GM12878 (cell line): Measurements from ENCODE around the gene CHST5. TPM values are rescaled to one million over a fixed set of nuclear protein-coding genes. Genes with fewer than 3 reads are reported as not detected.

Experiments
- ATF7 ChIP-seq: fragments of 450-650 bp; IDR thresholded peaks from 2 replicates; pipeline ENCODE4 v1.6.1; 2016; ENCODE audit warnings: low read depth, mild to moderate bottlenecking
- CBX3 ChIP-seq: fragments of 200-600 bp; sonication (generic); IDR thresholded peaks from 2 replicates; pipeline ENCODE4 v1.6.1; 2016; ENCODE audit warnings: low read depth, borderline replicate concordance
- CEBPB ChIP-seq, 2 experiments: fragments of 150-350 bp in 1 of 2; IDR thresholded peaks; 2 replicates each; pipeline ENCODE4 v1.6.1; 2012 to 2014; ENCODE audit warnings: low read depth in 2 of 2, low read length in 2 of 2, borderline replicate concordance in 1 of 2, inconsistent platforms in 1 of 2
- EED ChIP-seq: sonication (generic); IDR thresholded peaks from 2 replicates; pipeline ENCODE4 v1.6.1; 2016; ENCODE audit warnings: antibody characterized with exemption, low read depth
- FOS ChIP-seq: IDR thresholded peaks from 3 replicates; pipeline ENCODE4 v1.6.1; 2011; ENCODE audit warnings: borderline replicate concordance; ENCODE audit not compliant: insufficient read length; ENCODE audit errors: extremely low read depth
- MTA2 ChIP-seq: fragments of 450-650 bp; IDR thresholded peaks from 2 replicates; pipeline ENCODE4 v1.6.1; 2016; ENCODE audit warnings: low read depth, mild to moderate bottlenecking, moderate library complexity
- MTA3 ChIP-seq: IDR thresholded peaks from 2 replicates; pipeline ENCODE4 v1.6.1; 2012; ENCODE audit warnings: low read length, inconsistent platforms, borderline replicate concordance
- MXI1 ChIP-seq: fragments of 150-350 bp; IDR thresholded peaks from 2 replicates; pipeline ENCODE4 v1.6.1; 2011; ENCODE audit warnings: low read depth, mild to moderate bottlenecking, inconsistent platforms, low read length, improper control_type of control experiment
- NFYA ChIP-seq: IDR thresholded peaks from 2 replicates; pipeline ENCODE4 v1.6.1; 2011; ENCODE audit warnings: low read depth, mild to moderate bottlenecking, low read length, improper control_type of control experiment, borderline replicate concordance
- NR2C1 ChIP-seq: fragments of 450-650 bp; IDR thresholded peaks from 2 replicates; pipeline ENCODE4 v1.6.1; 2017; ENCODE audit warnings: antibody characterized with exemption, mild to moderate bottlenecking, moderate library complexity
- PML ChIP-seq: IDR thresholded peaks from 2 replicates; pipeline ENCODE4 v1.6.1; 2012; ENCODE audit warnings: low read length, inconsistent platforms
- POU2F2 ChIP-seq: IDR thresholded peaks from 3 replicates; pipeline ENCODE4 v1.6.1; 2011; ENCODE audit warnings: low read depth, mild to moderate bottlenecking, low read length, borderline replicate concordance
- SMC3 ChIP-seq: IDR thresholded peaks from 2 replicates; pipeline ENCODE4 v1.6.1; 2011; ENCODE audit warnings: low read length, improper control_type of control experiment, borderline replicate concordance
- TARDBP ChIP-seq: IDR thresholded peaks from 2 replicates; pipeline ENCODE4 v1.6.1; 2016; ENCODE audit warnings: borderline replicate concordance
- YBX1 ChIP-seq: fragments of 450-650 bp; IDR thresholded peaks from 2 replicates; pipeline ENCODE4 v1.6.1; 2016; ENCODE audit warnings: antibody characterized with exemption
- ZNF217 ChIP-seq: fragments of 450-650 bp; IDR thresholded peaks from 2 replicates; pipeline ENCODE4 v1.6.1; 2017; ENCODE audit warnings: antibody characterized with exemption, mild to moderate bottlenecking
- ZNF24 ChIP-seq: fragments of 450-650 bp; IDR thresholded peaks from 2 replicates; pipeline ENCODE4 v1.6.1; 2017; ENCODE audit warnings: antibody characterized with exemption, mild to moderate bottlenecking
- ZNF384 ChIP-seq: IDR thresholded peaks from 2 replicates; pipeline ENCODE4 v1.6.1; 2012; ENCODE audit warnings: low read depth, mild to moderate bottlenecking, low read length, improper control_type of control experiment, borderline replicate concordance
- ZNF622 ChIP-seq: fragments of 450-650 bp; IDR thresholded peaks from 2 replicates; pipeline ENCODE4 v1.6.1; 2017; ENCODE audit warnings: mild to moderate bottlenecking, inconsistent platforms
- polyA plus RNA-seq, 11 experiments: library from polyadenylated mRNA; depleted of rRNA in 4 of 11; unstranded in 6 of 11; stranded (reverse) in 5 of 11; fragments of >200 nt; fragmentation: Nextera tagmentation in 4 of 11; fragmentation: Illumina TruSeq in 1 of 11; extraction: Ambion mirVana in 4 of 11; extraction: Trizol in 1 of 11; gene quantifications; 1 replicate in 1 of 11; 2 replicates in 10 of 11; pipeline versions ENCODE4 v1.2.1 to v1.2.3, GENCODE V29; 2011 to 2016; ENCODE audit warnings: inconsistent platforms in 2 of 11, missing spikeins in 2 of 11, low read depth in 1 of 11
- total RNA-seq, 4 experiments: library from RNA; depleted of rRNA in 3 of 4; stranded (reverse); fragments of >200 nt in 3 of 4; fragmentation: Illumina TruSeq in 1 of 4; extraction: Trizol in 1 of 4; gene quantifications; 2 replicates each; pipeline versions ENCODE4 v1.2.1 to v1.2.3, GENCODE V29; 2013 to 2021
- TF ChIP-seq, protein P1 (sequence below): fragments of 450-650 bp; IDR thresholded peaks from 2 replicates; pipeline ENCODE4 v1.6.1; 2017; ENCODE audit warnings: mild to moderate bottlenecking, low read depth, inconsistent platforms; ENCODE audit not compliant: poor library complexity, severe bottlenecking
- TF ChIP-seq, protein P2 (sequence below): IDR thresholded peaks from 2 replicates; pipeline ENCODE4 v1.6.1; 2012; ENCODE audit warnings: low read depth, low read length, improper control_type of control experiment
- TF ChIP-seq, protein P3 (sequence below): fragments of 450-650 bp; IDR thresholded peaks from 2 replicates; pipeline ENCODE4 v1.6.1; 2017; ENCODE audit warnings: borderline replicate concordance
- TF ChIP-seq, protein P4 (sequence below): fragments of 450-650 bp; IDR thresholded peaks from 2 replicates; pipeline ENCODE4 v1.6.1; 2017; ENCODE audit warnings: mild to moderate bottlenecking, moderate library complexity

The CHST5 gene
- total and polyA plus RNA-seq, 10 of the 15 experiments (the other 5 are each of a cell fraction or from before 2014, with no cell fraction given), result 0.04 to 0.43 (median 0.14) TPM; not detected in 6

DNA sequence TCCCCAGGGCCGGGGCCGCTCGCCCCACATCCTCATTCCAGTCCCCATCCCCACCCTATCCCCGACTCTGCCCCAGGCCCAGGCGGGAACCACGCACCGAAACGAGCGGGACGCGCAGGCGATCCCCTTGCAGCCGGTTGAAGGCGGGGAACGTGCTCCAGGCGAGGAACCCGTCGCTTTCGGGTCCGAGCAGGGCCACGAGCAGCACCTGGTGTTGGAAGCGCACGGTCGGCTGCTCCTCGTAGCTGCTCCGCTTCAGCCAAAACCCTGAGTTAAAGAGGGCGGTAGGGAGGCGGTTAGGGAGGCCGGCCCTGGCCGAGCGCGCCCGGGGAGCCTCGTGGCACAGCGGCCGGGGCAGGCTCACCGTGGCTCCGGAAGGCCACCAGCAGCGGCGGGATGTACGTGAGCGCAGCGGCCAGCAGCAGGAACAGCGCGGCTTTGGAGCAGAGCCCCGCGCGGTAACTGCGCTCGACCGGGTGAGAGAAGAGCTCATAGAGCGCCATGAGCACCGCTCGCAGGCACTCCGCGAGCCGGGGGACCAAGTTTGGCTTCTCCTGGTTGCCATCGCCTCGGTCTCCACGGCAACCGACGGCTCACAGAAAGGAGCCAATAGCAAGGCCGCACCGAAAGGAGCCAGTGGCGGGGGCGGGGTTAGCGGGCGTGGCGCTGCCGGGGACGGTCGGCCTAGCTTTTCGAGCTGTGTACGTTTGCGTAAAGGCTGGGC lies 20.0 kb upstream of the CHST5 start, which contains the start of gene TMEM231 (continued):
- TF ChIP-seq ZNF24, result no peak
- TF ChIP-seq, protein P1, sequence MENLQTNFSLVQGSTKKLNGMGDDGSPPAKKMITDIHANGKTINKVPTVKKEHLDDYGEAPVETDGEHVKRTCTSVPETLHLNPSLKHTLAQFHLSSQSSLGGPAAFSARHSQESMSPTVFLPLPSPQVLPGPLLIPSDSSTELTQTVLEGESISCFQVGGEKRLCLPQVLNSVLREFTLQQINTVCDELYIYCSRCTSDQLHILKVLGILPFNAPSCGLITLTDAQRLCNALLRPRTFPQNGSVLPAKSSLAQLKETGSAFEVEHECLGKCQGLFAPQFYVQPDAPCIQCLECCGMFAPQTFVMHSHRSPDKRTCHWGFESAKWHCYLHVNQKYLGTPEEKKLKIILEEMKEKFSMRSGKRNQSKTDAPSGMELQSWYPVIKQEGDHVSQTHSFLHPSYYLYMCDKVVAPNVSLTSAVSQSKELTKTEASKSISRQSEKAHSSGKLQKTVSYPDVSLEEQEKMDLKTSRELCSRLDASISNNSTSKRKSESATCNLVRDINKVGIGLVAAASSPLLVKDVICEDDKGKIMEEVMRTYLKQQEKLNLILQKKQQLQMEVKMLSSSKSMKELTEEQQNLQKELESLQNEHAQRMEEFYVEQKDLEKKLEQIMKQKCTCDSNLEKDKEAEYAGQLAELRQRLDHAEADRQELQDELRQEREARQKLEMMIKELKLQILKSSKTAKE, result no peak
- no peak for TF ChIP-seq FOS
- TF ChIP-seq, protein P2, sequence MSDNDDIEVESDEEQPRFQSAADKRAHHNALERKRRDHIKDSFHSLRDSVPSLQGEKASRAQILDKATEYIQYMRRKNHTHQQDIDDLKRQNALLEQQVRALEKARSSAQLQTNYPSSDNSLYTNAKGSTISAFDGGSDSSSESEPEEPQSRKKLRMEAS, result peak; percentile 82
- TF ChIP-seq, protein P3, sequence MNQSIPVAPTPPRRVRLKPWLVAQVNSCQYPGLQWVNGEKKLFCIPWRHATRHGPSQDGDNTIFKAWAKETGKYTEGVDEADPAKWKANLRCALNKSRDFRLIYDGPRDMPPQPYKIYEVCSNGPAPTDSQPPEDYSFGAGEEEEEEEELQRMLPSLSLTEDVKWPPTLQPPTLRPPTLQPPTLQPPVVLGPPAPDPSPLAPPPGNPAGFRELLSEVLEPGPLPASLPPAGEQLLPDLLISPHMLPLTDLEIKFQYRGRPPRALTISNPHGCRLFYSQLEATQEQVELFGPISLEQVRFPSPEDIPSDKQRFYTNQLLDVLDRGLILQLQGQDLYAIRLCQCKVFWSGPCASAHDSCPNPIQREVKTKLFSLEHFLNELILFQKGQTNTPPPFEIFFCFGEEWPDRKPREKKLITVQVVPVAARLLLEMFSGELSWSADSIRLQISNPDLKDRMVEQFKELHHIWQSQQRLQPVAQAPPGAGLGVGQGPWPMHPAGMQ, result no peak
- TF ChIP-seq PML, result no peak
- peak; percentile 99 for TF ChIP-seq MXI1
- TF ChIP-seq ZNF217, result no peak
- no peak; the same call in 2 of the 3 replicates for TF ChIP-seq POU2F2
- TF ChIP-seq TARDBP, result no peak
- no peak for TF ChIP-seq NR2C1
- TF ChIP-seq ATF7, result no peak
- TF ChIP-seq SMC3, result peak; percentile 2; the same call in 1 of the 2 replicates
- no peak for TF ChIP-seq ZNF384
- TF ChIP-seq MTA2, result no peak
- no peak for TF ChIP-seq CBX3
- TF ChIP-seq, protein P4, sequence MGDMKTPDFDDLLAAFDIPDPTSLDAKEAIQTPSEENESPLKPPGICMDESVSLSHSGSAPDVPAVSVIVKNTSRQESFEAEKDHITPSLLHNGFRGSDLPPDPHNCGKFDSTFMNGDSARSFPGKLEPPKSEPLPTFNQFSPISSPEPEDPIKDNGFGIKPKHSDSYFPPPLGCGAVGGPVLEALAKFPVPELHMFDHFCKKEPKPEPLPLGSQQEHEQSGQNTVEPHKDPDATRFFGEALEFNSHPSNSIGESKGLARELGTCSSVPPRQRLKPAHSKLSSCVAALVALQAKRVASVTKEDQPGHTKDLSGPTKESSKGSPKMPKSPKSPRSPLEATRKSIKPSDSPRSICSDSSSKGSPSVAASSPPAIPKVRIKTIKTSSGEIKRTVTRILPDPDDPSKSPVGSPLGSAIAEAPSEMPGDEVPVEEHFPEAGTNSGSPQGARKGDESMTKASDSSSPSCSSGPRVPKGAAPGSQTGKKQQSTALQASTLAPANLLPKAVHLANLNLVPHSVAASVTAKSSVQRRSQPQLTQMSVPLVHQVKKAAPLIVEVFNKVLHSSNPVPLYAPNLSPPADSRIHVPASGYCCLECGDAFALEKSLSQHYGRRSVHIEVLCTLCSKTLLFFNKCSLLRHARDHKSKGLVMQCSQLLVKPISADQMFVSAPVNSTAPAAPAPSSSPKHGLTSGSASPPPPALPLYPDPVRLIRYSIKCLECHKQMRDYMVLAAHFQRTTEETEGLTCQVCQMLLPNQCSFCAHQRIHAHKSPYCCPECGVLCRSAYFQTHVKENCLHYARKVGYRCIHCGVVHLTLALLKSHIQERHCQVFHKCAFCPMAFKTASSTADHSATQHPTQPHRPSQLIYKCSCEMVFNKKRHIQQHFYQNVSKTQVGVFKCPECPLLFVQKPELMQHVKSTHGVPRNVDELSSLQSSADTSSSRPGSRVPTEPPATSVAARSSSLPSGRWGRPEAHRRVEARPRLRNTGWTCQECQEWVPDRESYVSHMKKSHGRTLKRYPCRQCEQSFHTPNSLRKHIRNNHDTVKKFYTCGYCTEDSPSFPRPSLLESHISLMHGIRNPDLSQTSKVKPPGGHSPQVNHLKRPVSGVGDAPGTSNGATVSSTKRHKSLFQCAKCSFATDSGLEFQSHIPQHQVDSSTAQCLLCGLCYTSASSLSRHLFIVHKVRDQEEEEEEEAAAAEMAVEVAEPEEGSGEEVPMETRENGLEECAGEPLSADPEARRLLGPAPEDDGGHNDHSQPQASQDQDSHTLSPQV, result no peak
- no peak for TF ChIP-seq MTA3
- no peak for TF ChIP-seq CEBPB (IDR thresholded peaks at IDR 0.05; ENCODE audit: borderline replicate concordance in 1 of 2, low read depth in 2 of 2, low read length in 2 of 2)
- TF ChIP-seq EED, result no peak
- TF ChIP-seq NFYA, result no peak
- no peak for TF ChIP-seq YBX1
- no peak for TF ChIP-seq ZNF622
